GM19239 (cell line): ENCODE data around the gene ALB.

Experiments used
- DNase-seq: peaks from one replicate; pipeline ENCODE4 v3.0.0; 2011; ENCODE audit warnings: low spot score; ENCODE audit not compliant: insufficient read length
- FAIRE-seq: peaks from 2 replicates; lab custom pipeline; 2011; peaks lifted over from hg19 to GRCh38; lab: Jason Lieb, UNC

ALB gene

DNA sequence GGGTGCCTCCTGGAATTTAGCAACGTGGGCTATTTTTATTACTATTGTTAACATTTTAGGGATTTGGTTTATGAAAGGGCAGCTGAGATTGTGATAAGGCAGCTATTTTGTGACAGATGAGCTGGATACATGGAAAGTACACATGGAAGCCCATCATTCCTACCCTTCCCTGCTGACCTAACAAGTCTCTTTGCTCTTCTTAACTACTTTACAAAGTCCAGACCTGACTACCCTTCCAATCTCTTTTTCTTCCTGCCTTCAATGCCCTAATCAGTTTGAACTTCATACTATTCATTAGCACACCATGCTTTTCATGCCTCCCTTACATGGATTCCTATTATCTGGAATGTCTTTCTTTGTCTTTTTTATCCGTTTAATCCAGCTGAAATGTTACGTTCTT is 22.6 kb downstream of the ALB start:
- DNase-seq = no peak
- no peak for FAIRE-seq

DNA sequence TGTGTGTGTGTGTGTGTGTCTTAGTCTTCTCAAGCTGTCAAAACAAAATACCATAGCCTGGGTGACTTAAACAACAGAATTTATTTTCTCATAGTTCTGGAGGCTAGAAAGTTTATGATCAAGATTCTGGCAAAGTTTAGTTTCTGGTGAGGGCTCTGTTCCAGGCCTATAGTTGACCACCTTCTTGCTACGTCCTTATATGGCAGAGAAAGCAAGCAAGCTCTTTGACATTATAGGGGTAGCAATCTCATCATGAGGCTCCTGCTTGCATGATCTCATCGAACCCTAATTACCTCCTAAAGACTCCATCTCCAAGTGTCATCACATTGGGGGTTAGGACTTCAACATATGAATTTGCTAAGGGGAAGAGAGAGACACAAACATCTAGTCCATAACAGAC is 25.0 kb downstream of the ALB start:
- FAIRE-seq (no peak), DNase-seq (no peak)

DNA sequence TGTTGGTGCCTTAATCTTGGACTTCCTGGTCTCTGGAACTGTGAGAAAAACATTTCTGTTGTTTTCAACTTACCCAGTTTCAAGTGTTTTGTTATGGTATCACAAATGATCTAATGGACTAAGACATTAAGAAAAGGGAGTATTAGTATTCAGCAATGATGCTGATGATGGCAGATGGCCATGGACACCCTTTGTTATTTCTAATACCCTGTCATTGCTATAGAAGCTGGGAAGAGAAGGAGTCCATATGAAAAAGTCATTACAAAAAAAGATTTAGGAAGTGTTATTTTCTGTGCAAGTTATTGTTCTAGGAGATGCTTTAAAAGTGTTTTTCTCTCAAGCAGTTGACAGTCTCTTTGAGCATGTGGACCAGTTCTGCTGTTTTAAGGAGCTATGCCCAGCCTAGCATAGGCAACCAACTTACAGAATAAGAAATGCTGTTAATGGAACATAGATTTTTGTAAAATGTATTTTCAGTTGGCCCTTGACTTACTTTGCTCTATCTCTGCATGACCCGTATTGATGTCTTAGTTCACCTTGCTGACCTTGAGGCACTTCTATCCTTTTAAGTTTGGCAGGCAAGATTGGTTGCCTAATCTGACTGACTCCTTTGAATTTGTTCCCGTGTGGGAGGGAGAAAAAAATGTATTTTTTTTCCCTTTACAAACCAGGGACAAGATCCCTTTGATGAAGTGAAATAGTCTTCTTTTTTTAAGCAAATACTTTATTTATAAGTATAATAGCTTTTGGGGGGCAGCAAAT is 25.9 kb downstream of the ALB start:
- no peak for DNase-seq
- no peak for FAIRE-seq

DNA sequence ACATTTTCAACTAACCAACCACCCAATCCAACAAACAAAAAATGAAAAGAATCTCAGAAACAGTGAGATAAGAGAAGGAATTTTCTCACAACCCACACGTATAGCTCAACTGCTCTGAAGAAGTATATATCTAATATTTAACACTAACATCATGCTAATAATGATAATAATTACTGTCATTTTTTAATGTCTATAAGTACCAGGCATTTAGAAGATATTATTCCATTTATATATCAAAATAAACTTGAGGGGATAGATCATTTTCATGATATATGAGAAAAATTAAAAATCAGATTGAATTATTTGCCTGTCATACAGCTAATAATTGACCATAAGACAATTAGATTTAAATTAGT is 27.7 kb downstream of the ALB start:
- no peak for FAIRE-seq
- no peak for DNase-seq

DNA sequence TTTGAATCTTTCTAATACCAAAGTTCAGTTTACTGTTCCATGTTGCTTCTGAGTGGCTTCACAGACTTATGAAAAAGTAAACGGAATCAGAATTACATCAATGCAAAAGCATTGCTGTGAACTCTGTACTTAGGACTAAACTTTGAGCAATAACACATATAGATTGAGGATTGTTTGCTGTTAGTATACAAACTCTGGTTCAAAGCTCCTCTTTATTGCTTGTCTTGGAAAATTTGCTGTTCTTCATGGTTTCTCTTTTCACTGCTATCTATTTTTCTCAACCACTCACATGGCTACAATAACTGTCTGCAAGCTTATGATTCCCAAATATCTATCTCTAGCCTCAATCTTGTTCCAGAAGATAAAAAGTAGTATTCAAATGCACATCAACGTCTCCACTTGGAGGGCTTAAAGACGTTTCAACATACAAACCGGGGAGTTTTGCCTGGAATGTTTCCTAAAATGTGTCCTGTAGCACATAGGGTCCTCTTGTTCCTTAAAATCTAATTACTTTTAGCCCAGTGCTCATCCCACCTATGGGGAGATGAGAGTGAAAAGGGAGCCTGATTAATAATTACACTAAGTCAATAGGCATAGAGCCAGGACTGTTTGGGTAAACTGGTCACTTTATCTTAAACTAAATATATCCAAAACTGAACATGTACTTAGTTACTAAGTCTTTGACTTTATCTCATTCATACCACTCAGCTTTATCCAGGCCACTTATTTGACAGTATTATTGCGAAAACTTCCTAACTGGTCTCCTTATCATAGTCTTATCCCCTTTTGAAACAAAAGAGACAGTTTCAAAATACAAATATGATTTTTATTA is 28.3 kb downstream of the ALB start:
- DNase-seq (no peak), FAIRE-seq (no peak)

DNA sequence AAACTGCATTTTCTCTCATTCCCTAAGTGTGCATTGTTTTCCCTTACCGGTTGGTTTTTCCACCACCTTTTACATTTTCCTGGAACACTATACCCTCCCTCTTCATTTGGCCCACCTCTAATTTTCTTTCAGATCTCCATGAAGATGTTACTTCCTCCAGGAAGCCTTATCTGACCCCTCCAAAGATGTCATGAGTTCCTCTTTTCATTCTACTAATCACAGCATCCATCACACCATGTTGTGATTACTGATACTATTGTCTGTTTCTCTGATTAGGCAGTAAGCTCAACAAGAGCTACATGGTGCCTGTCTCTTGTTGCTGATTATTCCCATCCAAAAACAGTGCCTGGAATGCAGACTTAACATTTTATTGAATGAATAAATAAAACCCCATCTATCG is 29.1 kb downstream of the ALB start:
- DNase-seq = no peak
- FAIRE-seq = no peak

DNA sequence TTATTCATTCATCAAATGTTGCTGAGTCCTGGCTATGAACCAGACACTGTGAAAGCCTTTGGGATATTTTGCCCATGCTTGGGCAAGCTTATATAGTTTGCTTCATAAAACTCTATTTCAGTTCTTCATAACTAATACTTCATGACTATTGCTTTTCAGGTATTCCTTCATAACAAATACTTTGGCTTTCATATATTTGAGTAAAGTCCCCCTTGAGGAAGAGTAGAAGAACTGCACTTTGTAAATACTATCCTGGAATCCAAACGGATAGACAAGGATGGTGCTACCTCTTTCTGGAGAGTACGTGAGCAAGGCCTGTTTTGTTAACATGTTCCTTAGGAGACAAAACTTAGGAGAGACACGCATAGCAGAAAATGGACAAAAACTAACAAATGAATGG is 30.2 kb downstream of the ALB start:
- DNase-seq (peak; percentile 2), FAIRE-seq (peak; percentile 56)

DNA sequence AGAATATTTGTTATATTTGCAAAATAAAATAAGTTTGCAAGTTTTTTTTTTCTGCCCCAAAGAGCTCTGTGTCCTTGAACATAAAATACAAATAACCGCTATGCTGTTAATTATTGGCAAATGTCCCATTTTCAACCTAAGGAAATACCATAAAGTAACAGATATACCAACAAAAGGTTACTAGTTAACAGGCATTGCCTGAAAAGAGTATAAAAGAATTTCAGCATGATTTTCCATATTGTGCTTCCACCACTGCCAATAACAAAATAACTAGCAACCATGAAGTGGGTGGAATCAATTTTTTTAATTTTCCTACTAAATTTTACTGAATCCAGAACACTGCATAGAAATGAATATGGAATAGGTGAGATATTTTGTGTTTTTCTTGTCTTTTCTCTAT is 31.9 kb downstream of the ALB start, which contains the start of gene AFP:
Gene AFP, plus strand, starts transcription at position 238 of the 400 bp plus-strand sequence. Its CDS starts 42 bp downstream, at position 280.
- DNase-seq (no peak), FAIRE-seq (no peak)

DNA sequence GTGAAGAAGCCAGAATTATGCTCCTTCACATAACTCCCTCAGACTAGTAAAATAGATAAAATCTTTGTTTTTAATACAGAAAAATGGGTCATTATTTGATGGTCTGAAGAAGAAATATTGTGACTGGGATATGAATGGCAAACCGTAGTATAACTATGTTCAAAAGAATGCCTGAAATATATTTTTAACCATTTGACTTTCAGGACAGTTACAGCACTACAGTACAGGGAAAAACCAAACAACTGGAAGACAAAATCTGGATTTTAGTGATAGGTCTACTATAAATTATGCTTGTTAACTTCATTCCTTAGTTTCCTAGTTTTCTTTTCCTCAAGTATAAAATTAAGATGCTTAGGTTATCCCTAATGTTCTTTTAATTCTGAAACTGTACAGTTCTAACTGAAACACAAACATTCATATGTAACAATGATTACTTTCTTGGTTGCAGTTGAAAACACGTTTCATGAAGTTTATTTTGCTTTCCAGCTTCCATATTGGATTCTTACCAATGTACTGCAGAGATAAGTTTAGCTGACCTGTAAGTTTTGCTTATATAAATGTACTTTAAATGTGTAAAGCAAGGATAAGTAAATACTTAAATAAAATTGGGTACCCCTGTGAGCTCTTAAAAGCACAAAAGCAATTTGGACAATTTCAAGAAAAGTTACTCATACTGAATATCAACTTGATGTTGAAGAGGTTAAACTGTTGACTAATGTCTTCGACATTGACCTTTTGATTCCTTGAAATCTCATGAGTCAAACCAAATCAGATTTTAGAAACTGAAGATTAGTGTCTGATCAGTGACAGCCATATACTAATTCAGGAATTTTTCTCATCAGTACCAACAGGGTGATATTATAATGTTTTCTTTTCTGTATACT is 32.8 kb downstream of the ALB start:
- FAIRE-seq = no peak

DNA sequence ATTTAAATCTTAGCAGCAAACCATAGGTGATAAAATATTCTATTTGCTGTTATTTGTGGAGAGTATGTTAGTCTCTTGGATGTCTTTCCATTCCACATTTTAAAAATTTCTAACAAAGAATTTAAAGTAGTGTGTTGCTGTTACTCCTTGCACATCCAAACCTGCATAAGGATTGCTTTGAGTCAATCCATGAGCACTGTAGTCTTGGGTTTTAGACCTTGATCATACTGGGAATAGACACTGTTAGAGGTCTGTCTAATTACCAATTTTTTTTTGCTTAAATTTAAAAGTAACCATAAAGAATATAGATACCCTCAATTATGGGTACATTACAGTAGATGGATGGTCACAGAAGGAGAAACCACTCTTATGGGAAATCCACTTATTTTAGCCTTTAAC is 33.5 kb downstream of the ALB start:
- no peak for FAIRE-seq

More for the DNA sequence above, 32.8 kb downstream of the ALB start:
- DNase-seq = no peak

DNA sequence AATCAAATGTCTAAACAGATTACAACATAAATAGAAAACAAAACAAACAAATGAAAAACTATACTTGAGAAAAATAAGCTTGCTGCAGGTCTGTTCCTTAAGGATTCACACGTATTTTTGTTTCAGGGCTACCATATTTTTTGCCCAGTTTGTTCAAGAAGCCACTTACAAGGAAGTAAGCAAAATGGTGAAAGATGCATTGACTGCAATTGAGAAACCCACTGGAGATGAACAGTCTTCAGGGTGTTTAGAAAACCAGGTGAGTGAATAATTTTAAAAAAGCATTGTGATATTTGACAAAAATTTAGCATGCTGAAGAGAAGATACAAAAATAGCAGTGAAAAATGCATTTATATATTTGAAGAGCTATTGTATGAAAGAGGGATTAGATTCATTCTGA is 34.0 kb downstream of the ALB start:
- no peak for FAIRE-seq
- no peak for DNase-seq

More for the DNA sequence above, 33.5 kb downstream of the ALB start:
- no peak for DNase-seq

DNA sequence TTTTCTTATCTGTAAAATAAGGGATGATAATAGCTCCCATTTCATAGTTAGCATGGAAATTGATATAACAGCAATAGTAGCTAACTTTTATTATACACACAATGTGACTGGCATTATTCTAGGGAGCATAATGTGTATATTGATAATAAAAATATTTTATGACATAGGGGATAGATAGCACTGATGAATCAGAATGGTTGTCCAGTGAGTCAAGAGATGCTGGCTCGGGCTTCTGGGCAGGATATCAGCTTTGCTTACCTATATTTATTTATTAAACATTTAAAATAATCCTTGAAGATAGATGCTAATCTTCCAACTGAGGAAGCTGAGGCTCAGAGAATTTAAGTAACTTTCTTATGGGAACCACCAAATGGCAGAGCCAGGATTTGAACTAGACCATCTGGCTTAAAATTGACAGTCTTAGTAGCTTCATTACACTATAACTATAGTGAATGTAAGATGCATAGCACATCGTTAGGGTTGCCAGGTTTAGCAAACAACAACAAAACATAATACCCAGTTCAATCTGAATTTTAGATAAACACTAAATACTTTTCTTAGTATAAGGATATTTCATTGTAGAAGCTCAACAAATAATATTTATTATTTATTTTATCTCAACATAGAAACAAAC is 34.6 kb downstream of the ALB start:
- FAIRE-seq (no peak), DNase-seq (no peak)

DNA sequence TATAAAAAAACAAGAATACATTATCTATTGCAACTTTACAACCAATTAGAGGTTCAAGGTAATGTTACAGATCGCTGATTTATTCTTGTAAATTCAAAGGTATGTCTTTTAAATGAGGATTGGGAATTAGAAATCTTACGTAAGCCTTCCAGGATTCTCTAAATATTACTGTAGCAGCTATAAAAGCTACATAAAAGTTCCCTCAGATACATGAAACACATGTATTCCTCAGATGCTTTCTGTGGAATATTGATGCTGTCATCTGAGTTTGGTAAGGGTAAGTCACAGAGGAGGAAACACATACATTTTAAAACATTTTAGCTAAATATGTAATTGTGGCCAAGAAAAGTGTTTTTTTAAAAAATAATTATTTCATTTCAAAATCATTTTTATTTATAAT is 35.4 kb downstream of the ALB start:
- no peak for DNase-seq

DNA sequence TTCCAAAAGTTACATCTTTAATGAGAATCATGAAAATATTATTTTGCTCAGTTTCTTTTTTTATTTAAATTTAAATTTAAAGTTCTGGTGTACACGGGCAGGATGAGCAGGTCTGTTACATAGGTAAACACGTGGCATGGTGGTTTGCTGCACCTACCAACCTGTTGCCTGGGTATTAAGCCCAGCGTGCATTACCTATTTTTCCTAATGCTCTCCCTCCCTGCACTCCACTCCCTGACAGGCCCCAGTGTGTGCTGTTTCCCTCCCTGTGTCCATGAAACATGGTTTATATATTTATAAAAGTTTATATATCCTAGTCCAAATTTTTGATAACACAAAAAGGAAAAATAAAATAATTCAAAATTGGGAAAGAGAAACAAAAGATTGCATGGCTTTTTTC is 35.9 kb downstream of the ALB start:
- DNase-seq = no peak

More for the DNA sequence above, 35.4 kb downstream of the ALB start:
- FAIRE-seq = no peak

DNA sequence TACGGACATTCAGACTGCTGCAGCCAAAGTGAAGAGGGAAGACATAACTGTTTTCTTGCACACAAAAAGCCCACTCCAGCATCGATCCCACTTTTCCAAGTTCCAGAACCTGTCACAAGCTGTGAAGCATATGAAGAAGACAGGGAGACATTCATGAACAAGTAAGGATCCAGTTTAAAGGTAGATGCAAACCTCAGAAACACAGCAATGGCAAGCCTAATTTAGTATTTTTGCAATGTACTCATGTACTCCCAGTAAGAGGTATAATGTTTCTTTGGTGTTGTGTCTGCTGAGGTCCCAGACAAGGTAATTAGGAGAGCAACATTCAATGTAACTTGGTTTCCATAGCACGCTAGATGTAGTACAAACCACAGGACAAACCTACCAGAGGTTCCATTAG is 36.6 kb downstream of the ALB start:
- DNase-seq (no peak), FAIRE-seq (no peak)

More for the DNA sequence above, 35.9 kb downstream of the ALB start:
- FAIRE-seq = no peak

DNA sequence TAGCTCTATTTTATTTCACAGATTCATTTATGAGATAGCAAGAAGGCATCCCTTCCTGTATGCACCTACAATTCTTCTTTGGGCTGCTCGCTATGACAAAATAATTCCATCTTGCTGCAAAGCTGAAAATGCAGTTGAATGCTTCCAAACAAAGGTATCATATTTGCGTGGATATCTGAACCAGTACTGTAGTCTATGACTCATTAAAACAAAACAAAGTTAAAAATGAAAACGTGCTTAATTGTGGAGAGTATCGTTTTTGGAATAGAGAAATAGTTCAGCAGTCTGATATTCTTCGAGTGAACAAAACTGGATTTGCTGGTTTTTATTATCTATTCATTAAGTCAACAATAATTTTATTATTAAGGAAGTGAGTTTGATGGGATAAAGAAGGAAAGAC is 38.2 kb downstream of the ALB start:
- no peak for DNase-seq
- FAIRE-seq = no peak

DNA sequence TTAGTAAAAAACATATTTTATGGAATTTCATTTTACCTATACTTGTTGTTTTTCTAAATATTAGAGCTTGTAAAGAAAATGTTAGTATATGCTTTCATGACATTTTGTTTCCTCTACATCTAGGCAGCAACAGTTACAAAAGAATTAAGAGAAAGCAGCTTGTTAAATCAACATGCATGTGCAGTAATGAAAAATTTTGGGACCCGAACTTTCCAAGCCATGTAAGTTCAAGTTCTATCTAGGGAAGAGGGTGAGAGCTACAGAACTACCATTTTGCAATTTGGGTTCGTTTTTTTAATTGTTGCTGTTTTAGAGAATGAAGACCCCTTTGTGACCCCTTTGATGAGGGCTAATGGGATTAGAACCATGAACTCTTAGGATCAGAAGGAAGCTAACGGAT is 39.1 kb downstream of the ALB start:
- FAIRE-seq (no peak), DNase-seq (no peak)

DNA sequence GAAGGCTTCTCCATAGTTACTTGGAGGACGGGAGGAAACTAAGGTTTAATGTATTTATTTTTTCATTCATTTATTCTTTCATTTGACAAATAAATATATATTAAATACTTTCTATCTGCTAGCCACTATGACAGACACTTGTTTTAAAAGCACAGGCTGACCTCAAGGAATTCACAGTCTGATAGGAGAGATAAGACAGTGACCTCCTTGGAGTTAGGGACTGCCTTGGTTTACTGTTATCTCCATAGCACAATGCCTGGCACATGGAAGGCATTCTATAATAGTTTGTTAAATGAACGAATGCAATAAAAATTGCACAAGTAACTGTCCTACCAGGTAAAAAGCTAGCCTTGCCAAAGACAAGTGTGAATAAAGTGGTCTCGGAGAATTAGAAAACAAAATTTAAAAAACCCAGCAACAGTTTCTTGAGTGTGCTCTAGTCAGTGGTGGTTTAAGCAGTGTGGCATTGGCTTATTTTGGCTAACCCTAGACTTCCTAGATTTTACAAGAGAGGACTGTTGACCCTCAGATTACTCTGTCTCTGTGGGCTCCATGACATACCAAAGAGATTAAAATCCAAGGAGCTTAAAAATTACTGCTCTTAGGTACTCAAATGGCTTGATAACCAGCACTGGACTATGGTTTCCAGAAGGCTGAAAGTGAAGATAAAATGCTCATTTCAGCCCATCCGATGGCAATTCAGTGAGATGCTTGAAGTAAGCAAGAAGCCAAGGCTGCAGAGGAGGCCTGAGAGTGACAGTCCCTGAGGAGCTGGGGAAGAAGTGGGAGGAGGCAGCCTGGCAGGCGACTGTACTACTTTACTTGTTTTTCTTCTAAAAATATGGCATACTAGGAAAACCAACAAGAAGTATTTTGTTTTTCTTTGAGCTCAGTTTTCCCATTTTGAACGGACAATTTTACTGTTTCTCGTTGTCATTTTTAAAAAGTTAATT is 41.6 kb downstream of the ALB start:
- FAIRE-seq = peak; percentile 26
- no peak for DNase-seq

DNA sequence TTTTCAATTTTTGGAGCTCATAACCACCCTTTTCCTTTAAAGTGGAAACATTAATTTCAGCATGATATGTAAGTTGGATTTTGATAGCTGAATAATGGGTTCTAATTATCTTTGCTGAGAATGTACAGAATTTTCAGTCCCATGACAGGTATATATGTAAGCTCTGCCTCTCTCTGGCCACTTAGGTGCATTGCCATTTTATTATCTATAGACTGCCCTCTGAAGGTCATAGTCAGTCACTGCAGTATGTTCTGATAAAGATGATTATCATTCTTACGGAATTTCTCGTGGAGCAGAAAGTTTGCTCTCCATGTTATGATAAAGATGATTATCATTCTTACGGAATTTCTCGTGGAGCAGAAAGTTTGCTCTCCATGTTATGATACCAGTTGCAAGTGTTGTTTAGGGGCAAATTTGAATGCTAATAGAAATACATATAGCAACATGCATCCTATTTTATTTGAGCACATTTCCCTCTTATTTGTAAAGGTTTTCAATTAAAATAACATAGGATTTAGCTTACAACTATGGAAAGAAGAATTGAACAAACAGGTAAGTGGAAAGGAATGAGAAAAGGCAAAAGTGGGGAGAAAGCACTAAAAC is 42.4 kb downstream of the ALB start:
- DNase-seq (peak; percentile 24), FAIRE-seq (peak; percentile 93)
